ENCODE measurements around the gene CLDN16.

The CLDN16 gene

GRCh38 chr3:190433626-190434025, 45.7 kb downstream of the CLDN16 start:
- Histone ChIP-seq H3K27me3 (ENCODE audit: control insufficient read depth, low read length) (no peaks in the 10 kb centered on the region), H3K79me2 (ENCODE audit: control insufficient read depth, low read length) (no peaks in the 10 kb centered on the region), H3K36me3 (ENCODE audit: control insufficient read depth, low read length) (no peaks in the 10 kb centered on the region), H3F3A (ENCODE audit: control insufficient read depth, insufficient read depth) (no peaks in the 10 kb centered on the region), H3K4me1 (ENCODE audit: control insufficient read depth, low read length) (no peaks in the 10 kb centered on the region; the same call in 1 of the 2 replicates), H3K9me3 (ENCODE audit: control insufficient read depth, insufficient read depth, low read length) (no peaks in the 10 kb centered on the region), H4K20me1 (ENCODE audit: control insufficient read depth, insufficient read depth, low read depth, low read length) (no peaks in the 10 kb centered on the region), H3K27ac (ENCODE audit: low read depth, low read length) (no peak overlapping the region), H3K4me2 (ENCODE audit: low read length) (no peak overlapping the region), H3K4me3 (ENCODE audit: low read length) (no peak overlapping the region), H3K9me2 (replicated peaks; ENCODE audit: control insufficient read depth, low read length) (no peaks in the 10 kb centered on the region)
- TF ChIP-seq EZH2phosphoT487 (IDR thresholded peaks at IDR 0.05; ENCODE audit: borderline replicate concordance, low read length) (no peak), CTCF (IDR thresholded peaks at IDR 0.05; ENCODE audit: low read depth, low read length, poor library complexity, severe bottlenecking) (no peak)

- no peaks in the 10 kb centered on the region for H4K20me1 ChIP-seq (ENCODE audit: control insufficient read depth, insufficient read depth, low read depth, low read length)
- no peaks in the 10 kb centered on the region for H3K9me2 ChIP-seq (replicated peaks; ENCODE audit: control insufficient read depth, low read length)
- H3K9me3 ChIP-seq (ENCODE audit: control insufficient read depth, insufficient read depth, low read length) = no peaks in the 10 kb centered on the region
- no peaks in the 10 kb centered on the region; the same call in 1 of the 2 replicates for H3K4me1 ChIP-seq (ENCODE audit: control insufficient read depth, low read length)
- no peaks in the 10 kb centered on the region for H3F3A ChIP-seq (ENCODE audit: control insufficient read depth, insufficient read depth)
- no peak overlapping the region for H3K4me2 ChIP-seq (ENCODE audit: low read length)
- H3K27me3 ChIP-seq (ENCODE audit: control insufficient read depth, low read length) = no peaks in the 10 kb centered on the region
- TF ChIP-seq EZH2phosphoT487 (IDR thresholded peaks at IDR 0.05; ENCODE audit: borderline replicate concordance, low read length) (no peak), CTCF (IDR thresholded peaks at IDR 0.05; ENCODE audit: low read depth, low read length, poor library complexity, severe bottlenecking) (no peak)
- H3K79me2 ChIP-seq (ENCODE audit: control insufficient read depth, low read length) = no peaks in the 10 kb centered on the region
- H3K4me3 ChIP-seq (ENCODE audit: low read length) = no peak overlapping the region
- no peak overlapping the region for H3K27ac ChIP-seq (ENCODE audit: low read depth, low read length)
- H3K36me3 ChIP-seq (ENCODE audit: control insufficient read depth, low read length) = no peaks in the 10 kb centered on the region
Observed at GRCh38 chr3:190435618-190436017, 47.7 kb downstream of the CLDN16 start.

GRCh38 chr3:190436331-190436730, 48.4 kb downstream of the CLDN16 start:
- no peaks in the 10 kb centered on the region for H3K9me3 ChIP-seq (ENCODE audit: control insufficient read depth, insufficient read depth, low read length)
- H3K4me3 ChIP-seq (ENCODE audit: low read length) = no peak overlapping the region

More at GRCh38 chr3:190436331-190436730, 48.4 kb downstream of the CLDN16 start:
- no peaks in the 10 kb centered on the region for H3K79me2 ChIP-seq (ENCODE audit: control insufficient read depth, low read length)
- H3K27ac ChIP-seq (ENCODE audit: low read depth, low read length) = no peak overlapping the region
- no peak overlapping the region for H3K4me2 ChIP-seq (ENCODE audit: low read length)
- H3K4me1 ChIP-seq (ENCODE audit: control insufficient read depth, low read length) = no peaks in the 10 kb centered on the region; the same call in 1 of the 2 replicates
- H3K27me3 ChIP-seq (ENCODE audit: control insufficient read depth, low read length) = no peaks in the 10 kb centered on the region
- TF ChIP-seq EZH2phosphoT487 (IDR thresholded peaks at IDR 0.05; ENCODE audit: borderline replicate concordance, low read length) (no peak), CTCF (IDR thresholded peaks at IDR 0.05; ENCODE audit: low read depth, low read length, poor library complexity, severe bottlenecking) (no peak)
- no peaks in the 10 kb centered on the region for H3F3A ChIP-seq (ENCODE audit: control insufficient read depth, insufficient read depth)
- no peaks in the 10 kb centered on the region for H4K20me1 ChIP-seq (ENCODE audit: control insufficient read depth, insufficient read depth, low read depth, low read length)
- H3K36me3 ChIP-seq (ENCODE audit: control insufficient read depth, low read length) = no peaks in the 10 kb centered on the region
- no peaks in the 10 kb centered on the region for H3K9me2 ChIP-seq (replicated peaks; ENCODE audit: control insufficient read depth, low read length)
